ENCODE data around the gene GSE1.

GRCh38 chr16:85686912-85687591, 73.9 kb downstream of the GSE1 start:
- TF ChIP-seq, protein P1, sequence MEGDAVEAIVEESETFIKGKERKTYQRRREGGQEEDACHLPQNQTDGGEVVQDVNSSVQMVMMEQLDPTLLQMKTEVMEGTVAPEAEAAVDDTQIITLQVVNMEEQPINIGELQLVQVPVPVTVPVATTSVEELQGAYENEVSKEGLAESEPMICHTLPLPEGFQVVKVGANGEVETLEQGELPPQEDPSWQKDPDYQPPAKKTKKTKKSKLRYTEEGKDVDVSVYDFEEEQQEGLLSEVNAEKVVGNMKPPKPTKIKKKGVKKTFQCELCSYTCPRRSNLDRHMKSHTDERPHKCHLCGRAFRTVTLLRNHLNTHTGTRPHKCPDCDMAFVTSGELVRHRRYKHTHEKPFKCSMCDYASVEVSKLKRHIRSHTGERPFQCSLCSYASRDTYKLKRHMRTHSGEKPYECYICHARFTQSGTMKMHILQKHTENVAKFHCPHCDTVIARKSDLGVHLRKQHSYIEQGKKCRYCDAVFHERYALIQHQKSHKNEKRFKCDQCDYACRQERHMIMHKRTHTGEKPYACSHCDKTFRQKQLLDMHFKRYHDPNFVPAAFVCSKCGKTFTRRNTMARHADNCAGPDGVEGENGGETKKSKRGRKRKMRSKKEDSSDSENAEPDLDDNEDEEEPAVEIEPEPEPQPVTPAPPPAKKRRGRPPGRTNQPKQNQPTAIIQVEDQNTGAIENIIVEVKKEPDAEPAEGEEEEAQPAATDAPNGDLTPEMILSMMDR (IDR thresholded peaks at IDR 0.05; ENCODE audit: low read depth, low read length): no peak
- no peak for TF ChIP-seq POLR2A (IDR thresholded peaks at IDR 0.05; ENCODE audit: extremely low read depth, insufficient read length)
- TF ChIP-seq MAX (IDR thresholded peaks at IDR 0.05; ENCODE audit: low read depth, low read length): no peak
- TF ChIP-seq MYC (IDR thresholded peaks at IDR 0.05; ENCODE audit: low read depth, low read length): no peak

Data from NB4 (cell line).